HepG2 (cell line): ENCODE measurements around the gene COL18A1. TPM values are rescaled to one million over a fixed set of nuclear protein-coding genes. Genes with fewer than 3 reads are reported as not detected.

Experiments used
- ATAC-seq: fragments of 200-7000 bp; cut with Tn5 transposase; 3 replicates; pipeline ENCODE4 v1.9.1; 2020; ENCODE audit warnings: mild to moderate bottlenecking, moderate library complexity
- BruUV-seq: library from RNA; stranded (reverse); fragments of 400-500 nt; replicated peaks from 2 replicates; lab custom pipeline; 2021; lab: Mats Ljungman, UMichigan
- CTCF ChIA-PET: fragments of 300-600 bp; formaldehyde crosslinking; extraction: SDS; loops from one replicate; lab custom pipeline; 2021; ENCODE audit warnings: low total read pairs, inconsistent platforms, low intra/inter-chr PET ratio; lab: Yijun Ruan, JAX
- POLR2A ChIA-PET: fragments of 350-600 bp; sonication (Branson Sonifier 250); formaldehyde crosslinking; loops from one replicate; lab custom pipeline; 2020; ENCODE audit warnings: antibody characterized with exemption, inconsistent platforms; lab: Yijun Ruan, JAX
- DNase-seq: peaks from one replicate; pipeline ENCODE4 v3.0.0-alpha.2; 2015; ENCODE audit warnings: low spot score
- FAIRE-seq: peaks from 3 replicates; lab custom pipeline; 2011; peaks lifted over from hg19 to GRCh38; lab: Jason Lieb, UNC
- H2AFZ ChIP-seq: one replicate; pipeline ENCODE4 v1.6.1; 2011; ENCODE audit warnings: low read length, inconsistent platforms
- H3K27ac ChIP-seq: fragments of 300-600 bp; 3 replicates; pipeline ENCODE4 v1.8.0; 2011; ENCODE audit warnings: mixed run types, mild to moderate bottlenecking, mixed read lengths, low read length, inconsistent platforms; ENCODE audit not compliant: insufficient read depth; ENCODE audit errors: extremely low read length
- H3K27me3 ChIP-seq, 2 experiments: fragments of 200-600 bp in 1 of 2; 2 replicates in 1 of 2; 3 replicates in 1 of 2; pipeline versions ENCODE4 v1.6.0 to v1.8.0; 2011; ENCODE audit warnings: low read length in 2 of 2, mild to moderate bottlenecking in 2 of 2, moderate library complexity in 2 of 2, inconsistent platforms in 1 of 2; ENCODE audit not compliant: insufficient read depth in 2 of 2, control insufficient read depth in 1 of 2
- H3K36me3 ChIP-seq, 2 experiments: fragments of 200-600 bp in 1 of 2; replicated peaks in 1 of 2; 2 replicates in 1 of 2; 3 replicates in 1 of 2; pipeline versions ENCODE4 v1.5.1 to v1.8.0; 2011; ENCODE audit warnings: low read length in 2 of 2, inconsistent platforms in 1 of 2; ENCODE audit not compliant: insufficient read depth in 2 of 2, control insufficient read depth in 1 of 2
- H3K4me1 ChIP-seq: 2 replicates; pipeline ENCODE4 v1.5.1; 2012; ENCODE audit warnings: low read length, inconsistent platforms; ENCODE audit not compliant: insufficient read depth
- H3K4me2 ChIP-seq: 2 replicates; pipeline ENCODE4 v1.6.0; 2011; ENCODE audit warnings: low read depth, low read length, inconsistent platforms
- H3K4me3 ChIP-seq, 3 experiments: fragments of 200-600 bp in 1 of 3; sonication (generic), shearing (Covaris generic) in 1 of 3; replicated peaks in 1 of 3; 2 replicates each; pipeline ENCODE4 v1.5.1; 2011 to 2016; ENCODE audit warnings: low read length in 3 of 3, inconsistent platforms in 2 of 3, low read depth in 2 of 3, mild to moderate bottlenecking in 2 of 3, control low read depth in 1 of 3, mixed read lengths in 1 of 3; ENCODE audit not compliant: insufficient read depth in 1 of 3
- H3K79me2 ChIP-seq: one replicate; pipeline ENCODE4 v1.6.1; 2011; ENCODE audit warnings: low read length, inconsistent platforms; ENCODE audit not compliant: insufficient read depth
- H3K9ac ChIP-seq: 2 replicates; pipeline ENCODE4 v1.6.0; 2011; ENCODE audit warnings: mild to moderate bottlenecking, low read depth, low read length, inconsistent platforms; ENCODE audit not compliant: insufficient read depth
- H3K9me3 ChIP-seq: 2 replicates; pipeline ENCODE4 v1.5.1; 2012; ENCODE audit warnings: mild to moderate bottlenecking, low read length
- H4K20me1 ChIP-seq: 2 replicates; pipeline ENCODE4 v1.6.0; 2011; ENCODE audit warnings: inconsistent platforms, mild to moderate bottlenecking, low read length, moderate library complexity; ENCODE audit not compliant: insufficient read depth
- GTF2F1 ChIP-seq: fragments of 150-350 bp; IDR thresholded peaks from 2 replicates; pipeline ENCODE4 v1.6.1; 2014; ENCODE audit warnings: low read length
- MED1 ChIP-seq: sonication (generic); formaldehyde crosslinking; IDR thresholded peaks from 2 replicates; pipeline ENCODE4 v1.4.0; 2020; ENCODE audit warnings: missing genetic modification reagents
- POLR2G ChIP-seq: fragments of 200-400 bp; formaldehyde crosslinking; IDR thresholded peaks from 2 replicates; pipeline ENCODE4 v1.6.1; 2018; ENCODE audit warnings: mild to moderate bottlenecking, low read depth, low read length, moderate library complexity
- STAG1 ChIP-seq: sonication (generic); formaldehyde crosslinking; IDR thresholded peaks from 2 replicates; pipeline ENCODE4 v1.4.0; 2020; ENCODE audit warnings: missing genetic modification reagents
- ZBTB33 ChIP-seq: sonication (generic); formaldehyde crosslinking; IDR thresholded peaks from 2 replicates; pipeline ENCODE4 v1.4.0; 2020; ENCODE audit warnings: missing genetic modification reagents
- ZBTB38 ChIP-seq: sonication (generic); formaldehyde crosslinking; IDR thresholded peaks from 2 replicates; pipeline ENCODE4 v1.5.1; 2020; ENCODE audit warnings: mild to moderate bottlenecking, missing genetic modification reagents
- ZNF232 ChIP-seq: sonication (generic); formaldehyde crosslinking; IDR thresholded peaks from 2 replicates; pipeline ENCODE4 v1.4.0; 2020; ENCODE audit warnings: missing genetic modification reagents, borderline replicate concordance
- ZNF350 ChIP-seq: sonication (generic); formaldehyde crosslinking; IDR thresholded peaks from 2 replicates; pipeline ENCODE4 v1.4.0; 2020; ENCODE audit warnings: mild to moderate bottlenecking, low read depth, missing genetic modification reagents, borderline replicate concordance
- ZNF552 ChIP-seq: sonication (generic); formaldehyde crosslinking; IDR thresholded peaks from 2 replicates; pipeline ENCODE4 v1.9.0; 2022; ENCODE audit warnings: missing genetic modification reagents, mild to moderate bottlenecking, borderline replicate concordance
- WGBS: methylation state at CpG from one replicate; pipeline ENCODE4 v1.1.6; 2017; ENCODE audit warnings: low lambda C conversion rate; 5-methylcytosine and 5-hydroxymethylcytosine counted together
- in situ Hi-C: cut with HindIII; loops from 2 replicates; pipeline ENCODE4 v1.10.0; 2017; ENCODE audit warnings: low pct_unique_long_range_greater_than_20kb; ENCODE audit not compliant: extremely low pct_ligation_motif_present
- intact Hi-C: fragments of 100-400 bp; cut with micrococcal nuclease; formaldehyde crosslinking; loops from one replicate; pipeline ENCODE4 v1.10.0; 2022; ENCODE audit not compliant: unreplicated experiment
- polyA plus RNA-seq, 8 experiments: library from polyadenylated mRNA; depleted of rRNA in 3 of 8; stranded (reverse) in 7 of 8; unstranded in 1 of 8; fragments of >200 nt; fragmentation: Illumina TruSeq in 4 of 8; extraction: Trizol in 4 of 8; gene quantifications; 2 replicates each; pipeline versions ENCODE4 v1.2.1 to v1.2.3, GENCODE V29; 2011 to 2016; ENCODE audit warnings: low read depth in 4 of 8, missing spikeins in 1 of 8, mixed read lengths in 1 of 8; ENCODE audit not compliant: insufficient read depth in 1 of 8
- total RNA-seq, 5 experiments: library from RNA; depleted of rRNA; stranded (reverse); fragments of >200 nt; fragmentation: Illumina TruSeq; extraction: Trizol; gene quantifications; 2 replicates each; pipeline ENCODE4 v1.2.3, GENCODE V29; 2016; ENCODE audit warnings: low read depth in 1 of 5
- TF ChIP-seq, protein P1 (sequence below): IDR thresholded peaks from 2 replicates; pipeline ENCODE4 v1.6.1; 2012; ENCODE audit warnings: low read length, improper control_type of control experiment
- TF ChIP-seq, protein P2 (sequence below): sonication (generic); formaldehyde crosslinking; IDR thresholded peaks from 2 replicates; pipeline ENCODE4 v1.5.0; 2020; ENCODE audit warnings: mild to moderate bottlenecking, missing genetic modification reagents, moderate library complexity
- TF ChIP-seq, protein P3 (sequence below): sonication (generic); formaldehyde crosslinking; IDR thresholded peaks from 2 replicates; pipeline ENCODE4 v1.5.1; 2020; ENCODE audit warnings: mild to moderate bottlenecking, missing genetic modification reagents, moderate library complexity

Gene COL18A1
- total and polyA plus RNA-seq, 2 of the 13 experiments (the other 11 are each of a cell fraction or from before 2014, with no cell fraction given) = 79.0 to 102 TPM

- peaks cover 29 to 71% of the 10 kb centered on the region in 2 experiments for H3K36me3 ChIP-seq
- FAIRE-seq = peak; percentile 21
- peak; percentile 48 for DNase-seq
- TF ChIP-seq, protein P1, sequence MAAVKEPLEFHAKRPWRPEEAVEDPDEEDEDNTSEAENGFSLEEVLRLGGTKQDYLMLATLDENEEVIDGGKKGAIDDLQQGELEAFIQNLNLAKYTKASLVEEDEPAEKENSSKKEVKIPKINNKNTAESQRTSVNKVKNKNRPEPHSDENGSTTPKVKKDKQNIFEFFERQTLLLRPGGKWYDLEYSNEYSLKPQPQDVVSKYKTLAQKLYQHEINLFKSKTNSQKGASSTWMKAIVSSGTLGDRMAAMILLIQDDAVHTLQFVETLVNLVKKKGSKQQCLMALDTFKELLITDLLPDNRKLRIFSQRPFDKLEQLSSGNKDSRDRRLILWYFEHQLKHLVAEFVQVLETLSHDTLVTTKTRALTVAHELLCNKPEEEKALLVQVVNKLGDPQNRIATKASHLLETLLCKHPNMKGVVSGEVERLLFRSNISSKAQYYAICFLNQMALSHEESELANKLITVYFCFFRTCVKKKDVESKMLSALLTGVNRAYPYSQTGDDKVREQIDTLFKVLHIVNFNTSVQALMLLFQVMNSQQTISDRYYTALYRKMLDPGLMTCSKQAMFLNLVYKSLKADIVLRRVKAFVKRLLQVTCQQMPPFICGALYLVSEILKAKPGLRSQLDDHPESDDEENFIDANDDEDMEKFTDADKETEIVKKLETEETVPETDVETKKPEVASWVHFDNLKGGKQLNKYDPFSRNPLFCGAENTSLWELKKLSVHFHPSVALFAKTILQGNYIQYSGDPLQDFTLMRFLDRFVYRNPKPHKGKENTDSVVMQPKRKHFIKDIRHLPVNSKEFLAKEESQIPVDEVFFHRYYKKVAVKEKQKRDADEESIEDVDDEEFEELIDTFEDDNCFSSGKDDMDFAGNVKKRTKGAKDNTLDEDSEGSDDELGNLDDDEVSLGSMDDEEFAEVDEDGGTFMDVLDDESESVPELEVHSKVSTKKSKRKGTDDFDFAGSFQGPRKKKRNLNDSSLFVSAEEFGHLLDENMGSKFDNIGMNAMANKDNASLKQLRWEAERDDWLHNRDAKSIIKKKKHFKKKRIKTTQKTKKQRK = no peak
- TF ChIP-seq, protein P2, sequence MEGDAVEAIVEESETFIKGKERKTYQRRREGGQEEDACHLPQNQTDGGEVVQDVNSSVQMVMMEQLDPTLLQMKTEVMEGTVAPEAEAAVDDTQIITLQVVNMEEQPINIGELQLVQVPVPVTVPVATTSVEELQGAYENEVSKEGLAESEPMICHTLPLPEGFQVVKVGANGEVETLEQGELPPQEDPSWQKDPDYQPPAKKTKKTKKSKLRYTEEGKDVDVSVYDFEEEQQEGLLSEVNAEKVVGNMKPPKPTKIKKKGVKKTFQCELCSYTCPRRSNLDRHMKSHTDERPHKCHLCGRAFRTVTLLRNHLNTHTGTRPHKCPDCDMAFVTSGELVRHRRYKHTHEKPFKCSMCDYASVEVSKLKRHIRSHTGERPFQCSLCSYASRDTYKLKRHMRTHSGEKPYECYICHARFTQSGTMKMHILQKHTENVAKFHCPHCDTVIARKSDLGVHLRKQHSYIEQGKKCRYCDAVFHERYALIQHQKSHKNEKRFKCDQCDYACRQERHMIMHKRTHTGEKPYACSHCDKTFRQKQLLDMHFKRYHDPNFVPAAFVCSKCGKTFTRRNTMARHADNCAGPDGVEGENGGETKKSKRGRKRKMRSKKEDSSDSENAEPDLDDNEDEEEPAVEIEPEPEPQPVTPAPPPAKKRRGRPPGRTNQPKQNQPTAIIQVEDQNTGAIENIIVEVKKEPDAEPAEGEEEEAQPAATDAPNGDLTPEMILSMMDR = peak; percentile 82
- TF ChIP-seq, protein P3, sequence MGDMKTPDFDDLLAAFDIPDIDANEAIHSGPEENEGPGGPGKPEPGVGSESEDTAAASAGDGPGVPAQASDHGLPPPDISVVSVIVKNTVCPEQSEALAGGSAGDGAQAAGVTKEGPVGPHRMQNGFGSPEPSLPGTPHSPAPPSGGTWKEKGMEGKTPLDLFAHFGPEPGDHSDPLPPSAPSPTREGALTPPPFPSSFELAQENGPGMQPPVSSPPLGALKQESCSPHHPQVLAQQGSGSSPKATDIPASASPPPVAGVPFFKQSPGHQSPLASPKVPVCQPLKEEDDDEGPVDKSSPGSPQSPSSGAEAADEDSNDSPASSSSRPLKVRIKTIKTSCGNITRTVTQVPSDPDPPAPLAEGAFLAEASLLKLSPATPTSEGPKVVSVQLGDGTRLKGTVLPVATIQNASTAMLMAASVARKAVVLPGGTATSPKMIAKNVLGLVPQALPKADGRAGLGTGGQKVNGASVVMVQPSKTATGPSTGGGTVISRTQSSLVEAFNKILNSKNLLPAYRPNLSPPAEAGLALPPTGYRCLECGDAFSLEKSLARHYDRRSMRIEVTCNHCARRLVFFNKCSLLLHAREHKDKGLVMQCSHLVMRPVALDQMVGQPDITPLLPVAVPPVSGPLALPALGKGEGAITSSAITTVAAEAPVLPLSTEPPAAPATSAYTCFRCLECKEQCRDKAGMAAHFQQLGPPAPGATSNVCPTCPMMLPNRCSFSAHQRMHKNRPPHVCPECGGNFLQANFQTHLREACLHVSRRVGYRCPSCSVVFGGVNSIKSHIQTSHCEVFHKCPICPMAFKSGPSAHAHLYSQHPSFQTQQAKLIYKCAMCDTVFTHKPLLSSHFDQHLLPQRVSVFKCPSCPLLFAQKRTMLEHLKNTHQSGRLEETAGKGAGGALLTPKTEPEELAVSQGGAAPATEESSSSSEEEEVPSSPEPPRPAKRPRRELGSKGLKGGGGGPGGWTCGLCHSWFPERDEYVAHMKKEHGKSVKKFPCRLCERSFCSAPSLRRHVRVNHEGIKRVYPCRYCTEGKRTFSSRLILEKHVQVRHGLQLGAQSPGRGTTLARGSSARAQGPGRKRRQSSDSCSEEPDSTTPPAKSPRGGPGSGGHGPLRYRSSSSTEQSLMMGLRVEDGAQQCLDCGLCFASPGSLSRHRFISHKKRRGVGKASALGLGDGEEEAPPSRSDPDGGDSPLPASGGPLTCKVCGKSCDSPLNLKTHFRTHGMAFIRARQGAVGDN (CRISPR knock-in tag) = peak; percentile 69
- TF ChIP-seq ZBTB38 (peak; percentile 95), ZNF350 (0 out of 2 replicates have a peak, but pooled peaks have one; percentile 26), POLR2G (0 out of 2 replicates have a peak, but pooled peaks have one; percentile 24), GTF2F1 (no peak), MED1 (CRISPR knock-in tag) (no peak), ZNF232 (CRISPR knock-in tag) (no peak), ZNF552 (CRISPR knock-in tag) (no peak), ZBTB33 (CRISPR knock-in tag) (peak; percentile 93), STAG1 (CRISPR knock-in tag) (peak; percentile 68)
Measured at GRCh38 chr21:45478115-45478801, 73.3 kb downstream of the COL18A1 start.

More at GRCh38 chr21:45478115-45478801, 73.3 kb downstream of the COL18A1 start:
- Histone ChIP-seq H3K4me2 (no peak overlapping the region), H4K20me1 (no peaks in the 10 kb centered on the region), H3K79me2 (peaks cover 9% of the 10 kb centered on the region), H3K4me1 (peaks cover 11% of the 10 kb centered on the region), H3K4me3 (no peak overlapping the region), H3K9ac (no peak overlapping the region), H3K9me3 (no peaks in the 10 kb centered on the region), H2AFZ (no peak overlapping the region), H3K27ac (no peak overlapping the region), H3K27me3 (no peaks in the 10 kb centered on the region)
- BruUV-seq = no TSS peak
- POLR2A ChIA-PET = interaction anchor here (1.0 kb wide), 1 partner anchor 8 kb away, joined by 4 read pairs; no protein-coding TSS in a partner anchor
- CTCF ChIA-PET = interaction anchor here (1.8 kb wide), 1 partner anchor 118 kb away, joined by 6 read pairs; no protein-coding TSS in a partner anchor
- intact Hi-C loops = no loop called here
- in situ Hi-C loops = no loop called here
- WGBS = 90% methylated on average over 21 of the region's 32 CpGs
- peak; percentile 28 for ATAC-seq
